Activated B cell treated with CpG ODN at 0.5 μM for 24 hours (primary cell): Measurements from ENCODE around the gene ZNF275. TPM values are rescaled to one million over a fixed set of nuclear protein-coding genes. Genes with fewer than 3 reads are reported as not detected.

Source experiments
- ATAC-seq: fragments of 200-7000 bp; cut with Tn5 transposase; one replicate; pipeline ENCODE4 v1.10.0; 2021; ENCODE audit warnings: low read depth, mild to moderate bottlenecking, moderate library complexity
- CTCF ChIA-PET: fragments of 350-600 bp; sonication (Branson Sonifier 250); formaldehyde crosslinking; loops from one replicate; lab custom pipeline; 2021; ENCODE audit warnings: antibody characterized with exemption; lab: Charles Lee
- POLR2A ChIA-PET: fragments of 350-600 bp; sonication (Branson Sonifier 250); formaldehyde crosslinking; loops from one replicate; lab custom pipeline; 2021; ENCODE audit warnings: antibody characterized with exemption; lab: Charles Lee
- DNase-seq: peaks from one replicate; pipeline ENCODE4 v3.0.0; 2022
- H3K27ac Mint-ChIP-seq: one replicate; pipeline ENCODE4 v1.8.0; 2020; ENCODE audit warnings: mixed read lengths
- H3K27me3 Mint-ChIP-seq: one replicate; pipeline ENCODE4 v1.8.0; 2021; ENCODE audit warnings: mixed read lengths
- H3K36me3 Mint-ChIP-seq: one replicate; pipeline ENCODE4 v1.8.0; 2021; ENCODE audit warnings: low read depth, mixed read lengths
- H3K4me1 Mint-ChIP-seq: one replicate; pipeline ENCODE4 v1.8.0; 2021; ENCODE audit warnings: mixed read lengths
- H3K4me3 Mint-ChIP-seq: one replicate; pipeline ENCODE4 v1.8.0; 2020; ENCODE audit warnings: mild to moderate bottlenecking, mixed read lengths
- H3K9me3 Mint-ChIP-seq: one replicate; pipeline ENCODE4 v1.8.0; 2020; ENCODE audit warnings: mixed read lengths
- intact Hi-C: fragments of 100-400 bp; cut with micrococcal nuclease; formaldehyde crosslinking; loops from one replicate; pipeline ENCODE4 v1.15.1; 2024
- total RNA-seq: library from RNA; stranded (reverse); gene quantifications from 2 replicates; pipeline ENCODE4 v1.2.3, GENCODE V29; 2022
- TF ChIP-seq, protein P1 (sequence below): fragments of 200-600 bp; IDR thresholded peaks from one replicate; pipeline ENCODE4 v1.8.0; 2022; ENCODE audit warnings: antibody characterized with exemption, mild to moderate bottlenecking

ZNF275 gene
- total RNA-seq, 1 donor from 2014 or later, result 22.4 TPM

DNA sequence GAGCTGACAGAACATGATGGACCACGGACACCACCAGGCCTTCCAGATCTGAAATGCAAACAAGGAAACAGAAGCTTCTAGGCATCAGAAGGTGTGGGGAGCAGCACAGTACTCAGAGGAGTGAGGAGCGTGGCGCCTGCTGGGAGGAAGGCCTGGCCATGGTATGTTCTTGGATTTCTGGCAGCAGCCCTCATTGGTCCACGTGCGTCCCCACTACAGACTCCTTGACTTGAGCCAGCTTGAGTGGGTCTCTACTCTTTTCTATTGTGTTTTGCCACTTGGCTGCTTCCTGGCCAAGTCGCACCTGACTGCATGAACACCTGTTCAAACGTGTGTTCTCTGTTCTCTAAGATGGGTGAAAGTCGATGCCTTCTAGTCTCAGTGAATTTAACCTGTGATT, 18.0 kb downstream of the ZNF275 start:
- Mint-ChIP-seq H3K27ac (no peak overlapping the region), H3K4me1 (peaks cover 7% of the 10 kb centered on the region), H3K36me3 (peaks cover 41% of the 10 kb centered on the region), H3K27me3 (no peaks in the 10 kb centered on the region), H3K9me3 (no peaks in the 10 kb centered on the region), H3K4me3 (no peak overlapping the region)
- CTCF ChIA-PET, result no interaction called here
- intact Hi-C loops, result no loop called here
- ATAC-seq, result no peak
- no peak for DNase-seq
- TF ChIP-seq, protein P1, sequence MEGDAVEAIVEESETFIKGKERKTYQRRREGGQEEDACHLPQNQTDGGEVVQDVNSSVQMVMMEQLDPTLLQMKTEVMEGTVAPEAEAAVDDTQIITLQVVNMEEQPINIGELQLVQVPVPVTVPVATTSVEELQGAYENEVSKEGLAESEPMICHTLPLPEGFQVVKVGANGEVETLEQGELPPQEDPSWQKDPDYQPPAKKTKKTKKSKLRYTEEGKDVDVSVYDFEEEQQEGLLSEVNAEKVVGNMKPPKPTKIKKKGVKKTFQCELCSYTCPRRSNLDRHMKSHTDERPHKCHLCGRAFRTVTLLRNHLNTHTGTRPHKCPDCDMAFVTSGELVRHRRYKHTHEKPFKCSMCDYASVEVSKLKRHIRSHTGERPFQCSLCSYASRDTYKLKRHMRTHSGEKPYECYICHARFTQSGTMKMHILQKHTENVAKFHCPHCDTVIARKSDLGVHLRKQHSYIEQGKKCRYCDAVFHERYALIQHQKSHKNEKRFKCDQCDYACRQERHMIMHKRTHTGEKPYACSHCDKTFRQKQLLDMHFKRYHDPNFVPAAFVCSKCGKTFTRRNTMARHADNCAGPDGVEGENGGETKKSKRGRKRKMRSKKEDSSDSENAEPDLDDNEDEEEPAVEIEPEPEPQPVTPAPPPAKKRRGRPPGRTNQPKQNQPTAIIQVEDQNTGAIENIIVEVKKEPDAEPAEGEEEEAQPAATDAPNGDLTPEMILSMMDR, result no peak
- POLR2A ChIA-PET, result no interaction called here

DNA sequence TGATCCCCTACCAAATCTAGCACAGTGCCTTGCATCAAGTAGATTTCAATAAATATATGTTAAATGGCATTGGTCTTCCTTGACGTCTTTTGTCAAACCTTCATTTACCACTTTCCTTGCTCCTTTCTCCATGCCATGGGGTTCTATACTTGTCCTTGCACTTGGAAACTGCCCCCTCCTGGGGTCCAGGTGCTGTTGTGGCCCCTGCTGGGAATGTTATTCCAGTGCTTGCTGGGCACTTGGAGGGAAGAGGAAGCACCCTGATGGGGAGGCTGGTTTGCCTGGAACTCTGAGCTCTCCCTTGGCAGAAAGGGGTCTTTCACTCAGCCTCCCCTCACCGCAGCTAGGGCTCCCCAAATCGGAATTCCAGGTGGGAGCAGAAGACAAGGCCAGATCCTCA, 18.9 kb downstream of the ZNF275 start:
- ChIA-PET CTCF (no interaction called here), POLR2A (no interaction called here)
- no peaks in the 10 kb centered on the region for H3K27me3 Mint-ChIP-seq
- peaks cover 34% of the 10 kb centered on the region for H3K36me3 Mint-ChIP-seq
- no peaks in the 10 kb centered on the region for H3K9me3 Mint-ChIP-seq
- intact Hi-C loops, result no loop called here
- no peak overlapping the region for H3K27ac Mint-ChIP-seq
- TF ChIP-seq, protein P1, result no peak
- peaks cover 7% of the 10 kb centered on the region for H3K4me1 Mint-ChIP-seq
- DNase-seq, result no peak
- ATAC-seq, result no peak
- H3K4me3 Mint-ChIP-seq, result no peak overlapping the region

DNA sequence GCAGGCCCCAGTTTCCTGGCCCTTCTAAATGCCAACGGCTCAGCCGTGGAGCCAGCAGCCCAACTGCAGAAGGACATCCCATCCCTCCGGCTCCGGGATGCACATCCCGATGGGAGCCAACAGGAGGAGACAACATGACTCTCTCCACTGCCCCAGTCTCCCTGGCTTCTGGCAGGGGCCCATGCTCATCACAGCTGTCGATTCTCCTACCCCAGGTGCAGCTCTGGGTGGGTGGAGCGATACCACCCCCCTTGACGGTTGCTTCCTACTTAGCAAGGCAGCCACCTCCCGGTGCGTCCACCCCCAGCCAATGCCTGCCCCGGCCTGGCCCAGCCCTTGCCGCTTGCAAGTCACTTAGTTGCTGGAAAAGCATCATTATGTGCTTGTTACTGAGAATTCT, 19.5 kb downstream of the ZNF275 start:
- H3K27ac Mint-ChIP-seq, result no peak overlapping the region
- ATAC-seq (no peak), DNase-seq (no peak)
- H3K27me3 Mint-ChIP-seq, result no peaks in the 10 kb centered on the region
- ChIA-PET CTCF (no interaction called here), POLR2A (interaction anchor here (0.5 kb wide), 1 partner anchor 1157 kb away, joined by 3 read pairs; no protein-coding TSS in a partner anchor)
- no peak overlapping the region for H3K4me3 Mint-ChIP-seq
- peaks cover 30% of the 10 kb centered on the region for H3K36me3 Mint-ChIP-seq
- TF ChIP-seq, protein P1, result no peak
- H3K9me3 Mint-ChIP-seq, result no peaks in the 10 kb centered on the region
- peaks cover 7% of the 10 kb centered on the region for H3K4me1 Mint-ChIP-seq
- intact Hi-C loops, result no loop called here

DNA sequence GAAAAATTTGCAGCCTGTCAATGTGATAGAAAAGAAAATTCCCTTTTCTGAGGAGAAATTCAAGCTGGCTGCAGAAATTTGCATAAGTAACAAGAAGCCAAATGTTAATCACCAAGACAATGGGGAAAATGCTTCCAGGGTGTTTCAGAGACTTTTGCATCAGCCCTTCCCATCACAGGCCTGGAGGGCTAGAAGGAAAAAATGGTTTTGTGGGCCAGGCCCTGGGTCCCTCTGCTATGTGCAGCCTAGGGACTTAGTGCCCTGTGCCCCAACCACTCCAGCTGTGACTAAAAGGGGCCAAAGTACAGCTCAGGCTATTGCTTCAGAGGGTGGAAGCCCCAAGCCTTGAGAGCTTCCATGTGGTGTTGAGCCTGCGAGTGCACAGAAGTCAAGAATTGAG, 23.9 kb downstream of the ZNF275 start:
- H3K4me3 Mint-ChIP-seq, result no peak overlapping the region
- H3K9me3 Mint-ChIP-seq, result no peaks in the 10 kb centered on the region
- no peak overlapping the region for H3K27ac Mint-ChIP-seq
- intact Hi-C loops, result no loop called here
- POLR2A ChIA-PET, result no interaction called here
- DNase-seq (no peak), ATAC-seq (no peak)
- H3K36me3 Mint-ChIP-seq, result peaks cover 2% of the 10 kb centered on the region
- H3K4me1 Mint-ChIP-seq, result no peaks in the 10 kb centered on the region
- CTCF ChIA-PET, result no interaction called here
- no peaks in the 10 kb centered on the region for H3K27me3 Mint-ChIP-seq
- TF ChIP-seq, protein P1, result no peak

DNA sequence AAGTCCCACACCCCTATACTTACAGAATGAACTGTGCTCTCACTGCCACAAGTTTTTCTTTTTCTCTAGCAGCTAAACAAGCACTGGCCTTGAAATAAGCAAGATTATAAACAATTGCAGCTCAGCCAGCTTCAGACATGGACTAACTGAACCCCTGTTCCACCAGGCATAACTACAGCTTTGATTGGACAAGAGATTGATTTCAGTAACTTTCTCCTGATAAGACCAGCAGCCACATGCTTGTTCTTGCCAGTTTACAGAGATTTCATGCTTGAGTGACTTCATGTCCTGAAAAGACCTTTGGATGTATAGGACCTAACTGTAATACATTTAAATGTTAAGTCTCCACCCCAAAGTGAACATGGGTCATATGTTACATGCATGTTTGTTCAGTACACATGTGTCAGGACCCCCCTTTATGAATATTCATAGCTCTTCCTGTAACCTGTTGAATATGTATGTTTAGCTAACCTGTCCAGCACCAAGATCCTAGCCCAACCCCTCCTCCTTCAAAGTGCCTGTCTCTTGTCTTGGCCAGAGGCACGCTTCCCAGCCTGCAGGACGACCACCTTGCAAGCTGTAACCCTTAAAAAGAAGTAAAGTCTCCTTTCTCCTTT, 27.9 kb downstream of the ZNF275 start:
- H3K27me3 Mint-ChIP-seq, result no peaks in the 10 kb centered on the region
- TF ChIP-seq, protein P1, result no peak
- ChIA-PET CTCF (no interaction called here), POLR2A (no interaction called here)
- peaks cover 2% of the 10 kb centered on the region for H3K36me3 Mint-ChIP-seq
- no peaks in the 10 kb centered on the region for H3K4me1 Mint-ChIP-seq
- no peak overlapping the region for H3K27ac Mint-ChIP-seq
- H3K4me3 Mint-ChIP-seq, result no peak overlapping the region
- ATAC-seq (no peak), DNase-seq (no peak)
- no peaks in the 10 kb centered on the region for H3K9me3 Mint-ChIP-seq
- intact Hi-C loops, result no loop called here
